Stimulated activated CD4-positive, alpha-beta T cell treated with anti-CD3 and anti-CD28 coated beads, Interleukin-15, amount 100 ng/mL, for 24 hours (primary cell): Measurements from ENCODE around the gene LAMTOR4.
A peak's percentile ranks its signal among the peaks of the same experiment; 100 is the strongest.
"Not testable (repeated sequence)": the region's sequence is repeated elsewhere in the genome, so short reads cannot be mapped to it uniquely, and the experiment has no call there.

Experiments
- DNase-seq: peaks from one replicate; pipeline ENCODE4 v3.0.0-alpha.2; 2020

LAMTOR4 gene

DNA sequence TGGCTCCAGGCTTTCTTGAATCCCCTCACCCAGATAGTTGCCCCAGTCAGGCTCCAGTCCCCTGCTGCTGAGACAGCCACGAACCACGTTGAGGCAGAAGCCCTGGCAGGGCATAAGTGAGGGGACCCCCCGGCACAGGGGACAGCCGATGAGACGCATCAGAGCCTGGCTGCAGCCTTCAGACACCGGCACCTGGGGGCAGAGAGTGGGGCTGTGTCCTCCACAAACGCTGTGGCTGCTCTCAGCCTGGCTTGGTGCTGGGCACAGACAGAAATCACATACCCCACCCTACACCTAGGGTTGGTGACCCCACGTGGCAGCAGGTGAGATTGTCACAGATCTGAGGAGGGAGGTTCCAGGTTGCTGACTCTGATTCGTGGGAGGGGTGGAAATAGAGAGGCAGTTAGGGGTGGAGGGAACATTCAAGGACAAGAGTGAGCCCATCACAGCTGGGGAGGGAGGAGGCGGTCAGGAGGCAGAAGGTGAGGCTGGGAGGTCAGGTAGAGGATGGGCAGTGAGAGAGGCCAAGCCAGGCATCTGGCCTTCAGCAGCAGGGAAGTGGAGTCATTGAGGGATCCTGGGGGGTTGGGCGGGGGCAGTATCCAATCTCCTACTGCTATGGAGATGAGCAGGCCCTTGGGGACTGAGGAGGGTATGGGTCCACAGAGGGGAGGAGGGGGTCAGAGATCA is 25.2 kb downstream of the LAMTOR4 start:
- DNase-seq, result no peak

DNA sequence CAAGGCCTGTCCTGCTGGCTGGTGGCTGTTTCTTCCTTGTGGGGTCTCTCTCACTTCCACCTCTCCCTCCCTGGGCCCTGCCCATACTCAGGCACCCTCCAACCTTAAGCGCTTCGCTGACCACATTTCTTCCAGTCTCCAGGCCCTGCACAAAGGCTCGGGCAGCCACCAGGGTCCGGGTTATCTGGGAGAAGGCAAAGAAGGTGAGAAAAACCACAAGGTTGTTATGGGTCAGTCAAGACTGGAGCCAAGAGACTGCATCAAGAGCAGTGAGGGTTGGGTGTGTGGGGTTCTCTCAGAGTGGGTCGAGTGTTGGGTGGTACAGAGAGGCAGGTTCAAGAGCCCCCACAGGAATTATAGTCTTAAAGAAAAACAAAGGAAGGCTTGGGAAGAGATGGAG is 25.9 kb downstream of the LAMTOR4 start:
- no peak for DNase-seq

- DNase-seq, result no peak
Measured at GRCh38 chr7:100175296-100175935, 26.7 kb downstream of the LAMTOR4 start.

- no peak for DNase-seq
Measured at GRCh38 chr7:100176096-100177044, 27.7 kb downstream of the LAMTOR4 start.

- DNase-seq, result peak; percentile 98
Measured at GRCh38 chr7:100177045-100178001, 28.6 kb downstream of the LAMTOR4 start, which contains the start of the genes GPC2 and STAG3. Gene GPC2, minus strand, starts transcription at chr7:100177381. Its CDS starts 182 bp downstream, at chr7:100177199. Gene STAG3, plus strand, starts transcription at chr7:100177918. Its CDS starts 2,639 bp downstream, at chr7:100180557.

DNA sequence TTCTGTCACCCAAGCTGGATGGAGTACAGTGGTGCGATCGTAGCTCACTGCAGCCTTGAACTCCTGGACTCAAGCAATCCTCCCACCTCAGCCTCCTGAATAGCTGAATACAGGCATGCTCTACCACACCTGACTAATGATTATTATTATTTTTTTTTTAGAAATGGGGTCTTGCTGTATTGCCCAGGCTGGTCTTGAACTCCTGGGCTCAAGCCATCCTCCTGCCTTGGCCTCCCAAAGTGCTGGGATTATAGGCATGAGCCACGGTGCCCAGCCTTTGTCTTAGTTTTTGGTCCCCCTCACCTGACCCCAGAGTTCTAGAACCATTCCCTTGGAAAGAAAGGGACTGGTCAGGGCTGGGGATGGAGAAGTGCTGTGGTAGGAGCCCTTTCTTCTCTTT is 31.4 kb downstream of the LAMTOR4 start:
- DNase-seq, result not testable (repeated sequence)

- not testable (repeated sequence) for DNase-seq
Measured at GRCh38 chr7:100182616-100183015, 33.9 kb downstream of the LAMTOR4 start.

DNA sequence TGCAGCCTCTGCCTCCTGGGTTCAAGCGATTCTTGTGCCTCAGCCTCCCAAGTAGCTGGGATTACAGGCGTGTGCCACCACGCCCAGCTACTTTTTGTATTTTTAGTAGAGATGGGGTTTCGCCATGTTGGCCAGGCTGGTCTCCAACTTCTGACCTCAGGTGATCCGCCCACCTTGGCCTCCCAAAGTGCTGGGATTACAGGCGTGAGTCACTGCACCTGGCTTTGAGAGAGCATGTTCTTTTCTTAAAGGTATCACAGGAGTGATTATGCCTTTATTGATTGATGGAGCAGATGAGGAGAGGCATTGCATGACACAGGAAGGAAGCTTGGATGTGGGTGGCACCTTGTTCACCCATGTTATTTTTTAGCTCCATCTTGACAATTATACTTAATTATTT is 34.4 kb downstream of the LAMTOR4 start:
- DNase-seq, result not testable (repeated sequence)

- no peak for DNase-seq
Measured at GRCh38 chr7:100185726-100186125, 37.0 kb downstream of the LAMTOR4 start.

DNA sequence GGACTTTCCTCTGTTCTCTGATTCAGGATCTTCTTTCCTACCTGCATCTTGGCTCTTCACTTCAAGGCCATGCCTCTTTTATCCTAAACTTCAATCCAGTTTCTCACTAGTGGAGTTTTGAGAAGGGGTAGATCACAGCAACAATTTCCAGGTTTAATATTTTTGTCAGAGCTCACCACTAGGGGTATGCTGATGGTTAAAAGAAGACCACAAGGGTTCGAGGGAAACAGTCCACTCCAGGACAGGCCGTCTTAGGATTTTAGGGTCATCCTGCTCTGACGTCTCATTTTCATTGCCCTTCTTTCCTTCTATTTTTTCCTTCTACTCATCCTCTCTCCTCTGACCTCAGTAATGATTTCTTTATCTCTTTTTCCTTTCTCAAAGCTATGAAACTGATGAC is 40.3 kb downstream of the LAMTOR4 start:
- no peak for DNase-seq

DNA sequence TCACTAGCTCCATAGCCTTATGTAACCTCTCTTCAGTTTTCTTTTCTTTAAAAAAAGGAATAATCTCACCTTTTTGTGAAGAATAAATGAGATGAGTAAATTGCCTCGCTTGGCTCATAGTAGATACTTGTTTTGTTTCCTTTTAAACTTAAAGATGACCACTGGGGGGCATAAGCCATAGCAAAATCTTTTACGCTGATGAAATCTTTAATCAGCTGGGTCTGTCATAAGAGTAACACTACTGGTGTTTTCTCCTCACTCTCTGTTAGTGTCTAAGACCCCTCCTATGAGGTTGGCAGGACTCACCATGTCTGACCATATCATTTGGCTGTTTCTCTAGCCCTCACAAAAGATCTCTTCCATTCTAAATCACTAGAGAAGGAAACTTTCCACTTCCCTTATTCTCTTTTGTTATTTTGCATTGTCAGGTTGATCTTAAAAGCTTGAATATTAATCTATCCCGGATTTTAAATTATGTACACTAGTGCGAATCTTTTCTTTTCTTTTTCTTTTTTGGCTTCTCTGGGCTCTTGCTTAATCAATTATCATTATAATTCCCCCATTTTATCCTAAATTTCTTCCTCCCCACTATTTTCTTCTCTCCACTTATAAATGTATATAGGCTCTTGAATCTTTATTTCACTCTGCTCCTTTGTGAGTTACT is 41.5 kb downstream of the LAMTOR4 start:
- DNase-seq, result no peak

GRCh38 chr7:100191775-100192174 is 43.1 kb downstream of the LAMTOR4 start:
- DNase-seq, result no peak

- not testable (repeated sequence) for DNase-seq
Measured at GRCh38 chr7:100192281-100192862, 43.7 kb downstream of the LAMTOR4 start.

GRCh38 chr7:100192969-100193368 is 44.3 kb downstream of the LAMTOR4 start:
- no peak for DNase-seq

GRCh38 chr7:100195222-100195621 is 46.5 kb downstream of the LAMTOR4 start:
- no peak for DNase-seq

- DNase-seq, result not testable (repeated sequence)
Measured at GRCh38 chr7:100195901-100196322, 47.2 kb downstream of the LAMTOR4 start.

- no peak for DNase-seq
Measured at GRCh38 chr7:100198266-100198665, 49.5 kb downstream of the LAMTOR4 start.

- DNase-seq, result no peak
Measured at GRCh38 chr7:100200693-100201092, 52.0 kb downstream of the LAMTOR4 start.
